Esophagus squamous epithelium (tissue), 5 donors: Measurements from ENCODE around the gene FOXP1. TPM values are rescaled to one million over a fixed set of nuclear protein-coding genes. Genes with fewer than 3 reads are reported as not detected.

ENCODE experiments used
- DNase-seq: peaks from one replicate; lab custom pipeline; 2025; lab: John Stamatoyannopoulos, UW
- H3K27ac ChIP-seq, 4 donors: fragments of 200-600 bp; sonication (generic); one replicate each; pipeline ENCODE4 v1.5.1; 2016 to 2019; ENCODE audit warnings: mild to moderate bottlenecking in 1 of 4
- H3K27me3 ChIP-seq, 4 donors: fragments of 200-600 bp; sonication (generic); 1 replicate in 3 of 4; 2 replicates in 1 of 4; pipeline versions ENCODE4 v1.5.1 to v1.6.0; 2017 to 2021; ENCODE audit warnings: antibody characterized with exemption in 1 of 4
- H3K36me3 ChIP-seq, 3 donors: fragments of 200-600 bp; sonication (generic); one replicate each; pipeline ENCODE4 v1.5.1; 2016 to 2019
- H3K4me1 ChIP-seq, 3 donors: fragments of 200-600 bp; sonication (generic); one replicate each; pipeline ENCODE4 v1.5.1; 2017 to 2019
- H3K4me3 ChIP-seq, 4 donors: fragments of 200-600 bp; sonication (generic); 1 replicate in 3 of 4; 2 replicates in 1 of 4; pipeline ENCODE4 v1.5.1; 2016 to 2019; ENCODE audit warnings: mild to moderate bottlenecking in 2 of 4, moderate library complexity in 1 of 4
- H3K9me3 ChIP-seq, 3 donors: fragments of 200-600 bp; sonication (generic); one replicate each; pipeline ENCODE4 v1.5.1; 2016 to 2019
- POLR2A ChIP-seq, 4 donors: fragments of 450-650 bp; IDR thresholded peaks; one replicate each; pipeline ENCODE4 v1.6.1; 2017; ENCODE audit warnings: antibody characterized with exemption in 4 of 4, mild to moderate bottlenecking in 4 of 4, moderate library complexity in 3 of 4
- WGBS, 2 donors: methylation state at CpG; one replicate each; pipeline ENCODE4 v1.1.5; 2018; 5-methylcytosine and 5-hydroxymethylcytosine counted together
- intact Hi-C: fragments of 100-400 bp; cut with DNase I; formaldehyde crosslinking; loops from one replicate; pipeline ENCODE4 v1.15.0; 2022
- total RNA-seq, 4 donors: library from RNA; depleted of rRNA; stranded (reverse); fragments of >200 nt; gene quantifications; one replicate each; pipeline ENCODE4 v1.1.0, GENCODE V29; 2016
- TF ChIP-seq, protein P1 (sequence below), 6 experiments: fragments of 450-650 bp in 4 of 6; fragments of 200-600 bp in 2 of 6; sonication (generic) in 2 of 6; IDR thresholded peaks; one replicate each; pipeline ENCODE4 v1.5.1; 2016 to 2019; ENCODE audit warnings: antibody characterized with exemption in 6 of 6, mild to moderate bottlenecking in 4 of 6, moderate library complexity in 4 of 6
- donor health status: DM: yes; HTN: yes; CAD: no.

FOXP1 gene
- total RNA-seq, 4 donors from 2014 or later = 49.1 to 124 (median 61.1) TPM

DNA sequence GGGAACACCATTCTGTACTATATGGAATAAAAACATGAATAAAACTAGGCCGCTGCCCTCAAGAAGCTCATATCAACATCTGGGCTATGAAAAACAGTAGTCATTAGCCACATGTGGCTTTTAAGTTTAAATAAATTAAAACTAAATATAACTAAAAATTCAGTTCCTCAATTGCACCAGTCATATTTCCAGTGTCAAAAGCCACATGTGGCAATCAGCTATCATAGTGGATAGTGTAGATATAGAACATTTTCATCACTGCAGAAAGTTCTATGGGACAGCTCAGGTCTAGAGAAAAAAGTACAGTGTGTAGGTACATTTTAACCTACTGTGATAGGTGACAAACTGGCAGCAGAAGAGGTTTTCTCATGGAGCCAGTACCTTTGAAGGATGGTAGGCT is 261.4 kb downstream of the FOXP1 start:
- WGBS, 2 donors = 95 to 96% methylated on average over 1 of the region's 1 CpG
- intact Hi-C loops = no loop called here
- no peak overlapping the region for H3K4me3 ChIP-seq
- no peaks in the 10 kb centered on the region for H3K36me3 ChIP-seq
- H3K27me3 ChIP-seq = no peaks in the 10 kb centered on the region
- H3K9me3 ChIP-seq = no peaks in the 10 kb centered on the region
- no peak for TF ChIP-seq POLR2A (IDR thresholded peaks at IDR 0.05)
- TF ChIP-seq, protein P1, sequence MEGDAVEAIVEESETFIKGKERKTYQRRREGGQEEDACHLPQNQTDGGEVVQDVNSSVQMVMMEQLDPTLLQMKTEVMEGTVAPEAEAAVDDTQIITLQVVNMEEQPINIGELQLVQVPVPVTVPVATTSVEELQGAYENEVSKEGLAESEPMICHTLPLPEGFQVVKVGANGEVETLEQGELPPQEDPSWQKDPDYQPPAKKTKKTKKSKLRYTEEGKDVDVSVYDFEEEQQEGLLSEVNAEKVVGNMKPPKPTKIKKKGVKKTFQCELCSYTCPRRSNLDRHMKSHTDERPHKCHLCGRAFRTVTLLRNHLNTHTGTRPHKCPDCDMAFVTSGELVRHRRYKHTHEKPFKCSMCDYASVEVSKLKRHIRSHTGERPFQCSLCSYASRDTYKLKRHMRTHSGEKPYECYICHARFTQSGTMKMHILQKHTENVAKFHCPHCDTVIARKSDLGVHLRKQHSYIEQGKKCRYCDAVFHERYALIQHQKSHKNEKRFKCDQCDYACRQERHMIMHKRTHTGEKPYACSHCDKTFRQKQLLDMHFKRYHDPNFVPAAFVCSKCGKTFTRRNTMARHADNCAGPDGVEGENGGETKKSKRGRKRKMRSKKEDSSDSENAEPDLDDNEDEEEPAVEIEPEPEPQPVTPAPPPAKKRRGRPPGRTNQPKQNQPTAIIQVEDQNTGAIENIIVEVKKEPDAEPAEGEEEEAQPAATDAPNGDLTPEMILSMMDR (IDR thresholded peaks at IDR 0.05) = no peak
- H3K4me1 ChIP-seq = no peaks in the 10 kb centered on the region
- no peak overlapping the region for H3K27ac ChIP-seq
- no peak for DNase-seq

DNA sequence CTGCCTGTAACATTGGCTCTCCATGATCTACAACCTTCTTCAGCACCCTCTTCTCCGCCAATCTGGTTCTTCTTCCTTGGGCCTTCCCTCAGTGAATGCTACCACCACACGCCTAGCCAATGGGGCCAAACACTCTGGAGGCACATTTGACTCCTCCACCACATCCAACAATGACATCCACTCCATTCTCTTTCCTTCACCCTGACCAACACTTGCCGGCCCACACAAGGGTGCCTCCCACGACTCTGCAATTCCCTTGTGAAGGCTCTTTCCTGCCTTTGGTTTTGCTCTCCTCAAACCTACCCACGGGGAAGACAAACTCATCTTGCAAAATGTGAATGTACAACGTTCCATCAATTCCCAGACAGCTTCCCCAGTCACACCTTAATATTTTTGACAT is 263.8 kb downstream of the FOXP1 start:
- Histone ChIP-seq H3K4me3 (no peak overlapping the region), H3K36me3 (no peaks in the 10 kb centered on the region), H3K27me3 (no peaks in the 10 kb centered on the region), H3K27ac (no peak overlapping the region), H3K4me1 (no peaks in the 10 kb centered on the region), H3K9me3 (no peaks in the 10 kb centered on the region)
- no peak for TF ChIP-seq POLR2A (IDR thresholded peaks at IDR 0.05)
- intact Hi-C loops = no loop called here
- 94% methylated on average over 6 of the region's 6 CpGs for WGBS, 2 donors
- no peak for DNase-seq

DNA sequence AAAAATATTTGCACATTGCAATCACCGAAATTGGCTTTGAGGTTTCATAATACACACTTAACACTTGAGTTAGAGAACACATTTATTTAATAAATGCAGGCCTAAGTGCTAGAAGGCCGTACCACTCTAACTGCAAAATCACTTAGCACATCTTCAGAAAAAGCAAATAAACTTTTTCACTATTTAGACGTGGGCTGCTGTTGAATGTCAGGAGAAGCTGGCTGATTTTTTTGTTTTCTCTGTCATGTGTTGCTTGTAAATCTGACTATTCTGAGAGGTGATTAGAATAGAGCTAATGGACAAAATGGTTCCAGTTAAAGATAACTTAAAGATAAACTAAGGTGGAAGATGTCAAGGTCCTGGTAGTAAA is 265.1 kb downstream of the FOXP1 start:
- Histone ChIP-seq H3K9me3 (no peaks in the 10 kb centered on the region), H3K27me3 (no peaks in the 10 kb centered on the region), H3K27ac (no peak overlapping the region), H3K4me1 (no peaks in the 10 kb centered on the region), H3K4me3 (no peak overlapping the region), H3K36me3 (no peaks in the 10 kb centered on the region)
- DNase-seq = no peak
- intact Hi-C loops = no loop called here
- WGBS, 2 donors = 58 to 63% methylated on average over 3 of the region's 3 CpGs
- TF ChIP-seq, protein P1 (IDR thresholded peaks at IDR 0.05) = no peak
- no peak for TF ChIP-seq POLR2A (IDR thresholded peaks at IDR 0.05)

DNA sequence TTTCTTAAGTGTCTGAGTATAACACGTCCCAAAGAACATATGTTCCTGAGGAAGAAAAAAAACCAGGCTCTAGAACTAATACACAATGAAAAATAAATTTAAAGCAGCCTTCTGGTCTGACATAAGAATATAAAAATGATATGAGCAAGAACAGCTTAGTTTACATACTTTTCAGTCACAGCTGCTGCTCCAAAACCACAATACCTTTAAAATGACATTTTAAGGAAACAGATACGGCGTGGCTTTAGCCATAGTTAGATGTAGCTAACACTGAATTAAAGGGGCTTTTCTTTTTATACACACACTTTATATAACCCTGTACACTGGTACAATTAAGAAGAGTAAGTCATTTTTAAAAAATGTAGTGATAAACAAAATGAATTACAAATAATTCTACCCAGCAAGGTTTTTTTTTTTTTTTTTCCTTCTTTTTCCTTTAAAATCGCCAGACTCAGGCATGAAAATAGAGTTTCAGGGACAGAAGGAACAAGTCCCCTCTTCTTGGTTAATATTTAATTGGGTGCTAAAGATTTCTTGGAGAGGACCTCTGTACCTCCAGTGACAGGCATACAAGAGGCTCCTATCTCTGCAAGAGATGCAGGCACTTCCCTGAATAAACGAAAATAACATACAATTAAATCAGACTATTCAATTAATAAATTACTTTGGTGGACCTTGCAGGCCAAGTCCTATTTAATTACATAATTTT is 265.6 kb downstream of the FOXP1 start:
- Histone ChIP-seq H3K4me3 (no peak overlapping the region), H3K9me3 (no peaks in the 10 kb centered on the region), H3K27me3 (no peaks in the 10 kb centered on the region), H3K4me1 (no peaks in the 10 kb centered on the region), H3K36me3 (no peaks in the 10 kb centered on the region), H3K27ac (no peak overlapping the region)
- no peak for TF ChIP-seq POLR2A (IDR thresholded peaks at IDR 0.05)
- TF ChIP-seq, protein P1 (IDR thresholded peaks at IDR 0.05) = no peak
- intact Hi-C loops = no loop called here
- no peak for DNase-seq
- WGBS, 2 donors = 64 to 65% methylated on average over 5 of the region's 5 CpGs

DNA sequence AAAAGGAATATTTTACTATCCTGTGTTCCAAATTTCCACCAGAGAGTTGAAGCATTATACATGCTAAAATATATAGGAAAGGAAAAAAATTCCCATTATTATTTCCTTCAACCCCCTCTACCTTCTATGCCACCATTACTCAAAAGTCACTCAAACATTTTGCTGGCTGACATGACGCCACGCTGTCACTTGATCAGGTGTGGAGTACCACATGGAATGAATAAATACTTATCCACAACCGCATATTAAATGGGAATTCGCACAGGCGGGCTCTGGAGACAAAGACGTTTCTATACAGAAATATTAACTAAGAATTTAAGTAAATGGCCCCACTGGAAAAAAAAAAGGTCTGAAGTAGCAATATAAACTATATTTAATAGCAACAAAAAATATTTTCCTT is 266.4 kb downstream of the FOXP1 start:
- DNase-seq = no peak
- Histone ChIP-seq H3K36me3 (no peaks in the 10 kb centered on the region), H3K27ac (no peak overlapping the region), H3K4me1 (peaks cover 0 to 1% (median 0%) of the 10 kb centered on the region in 3 donors), H3K27me3 (no peaks in the 10 kb centered on the region), H3K9me3 (no peaks in the 10 kb centered on the region), H3K4me3 (no peak overlapping the region)
- no peak for TF ChIP-seq POLR2A (IDR thresholded peaks at IDR 0.05)
- TF ChIP-seq, protein P1 (IDR thresholded peaks at IDR 0.05) = no peak
- intact Hi-C loops = no loop called here
- 93% methylated on average over 6 of the region's 6 CpGs for WGBS, 2 donors
